ENCODE results near the gene SP7. TPM values are rescaled to one million over a fixed set of nuclear protein-coding genes. Genes with fewer than 3 reads are reported as not detected.

The SP7 gene
- total and polyA plus RNA-seq, 9 of the 15 experiments (the other 6 are each of a cell fraction or from before 2014, with no cell fraction given) = 0.04 TPM; not detected in 8

DNA sequence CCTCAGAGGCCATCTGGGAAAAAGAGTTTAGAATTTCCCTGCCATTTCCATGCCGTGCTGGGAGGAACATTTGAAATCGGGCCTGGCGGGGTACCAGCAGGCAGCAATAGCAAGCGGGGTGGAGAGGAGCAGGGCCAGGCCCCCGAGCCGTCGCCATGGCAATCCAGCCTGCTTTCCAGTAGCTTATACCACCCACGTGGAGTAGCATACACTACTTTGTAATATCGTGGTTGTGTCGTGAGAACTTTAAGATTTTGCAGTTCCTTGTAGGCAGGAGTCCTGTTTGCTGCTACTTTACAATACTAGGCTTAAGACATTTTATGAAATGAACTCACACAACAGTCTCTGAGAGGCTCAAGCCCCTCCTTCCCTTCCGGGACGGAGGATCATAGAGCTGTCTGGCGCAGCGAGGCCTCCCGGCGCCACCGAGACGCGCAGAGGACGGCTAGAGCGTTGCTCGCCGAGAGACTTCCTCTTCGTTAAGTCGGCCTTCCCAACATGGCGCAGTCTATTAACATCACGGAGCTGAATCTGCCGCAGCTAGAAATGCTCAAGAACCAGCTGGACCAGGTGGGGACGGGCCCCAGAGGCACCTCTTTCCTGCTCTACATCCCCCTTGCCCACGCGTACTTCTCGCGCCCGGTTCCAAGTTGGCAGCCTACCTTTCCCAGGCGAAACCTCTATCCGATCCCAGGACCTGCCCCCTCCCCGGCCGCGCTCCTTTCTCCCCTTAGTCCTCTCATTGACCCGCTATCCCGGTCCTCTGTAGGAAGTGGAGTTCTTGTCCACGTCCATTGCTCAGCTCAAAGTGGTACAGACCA is 40.9 kb downstream of the SP7 start, which contains the start of gene PFDN5 (continued):
- TF ChIP-seq KLF1 (tag; IDR thresholded peaks at IDR 0.05) (0 out of 2 replicates have a peak, but pooled peaks have one; percentile 20), ZNF24 (IDR thresholded peaks at IDR 0.05) (no peak), HNRNPLL (IDR thresholded peaks at IDR 0.05; ENCODE audit: low read depth, low read length, poor library complexity, severe bottlenecking) (peak; percentile 69), FOXA3 (CRISPR knock-in tag; conservative IDR thresholded peaks at IDR 0.05 in 1 of 2, IDR thresholded peaks at IDR 0.05 in 1 of 2) (no peak), CBX3 (IDR thresholded peaks at IDR 0.05; ENCODE audit: borderline replicate concordance in 1 of 2, low read length in 2 of 2) (no peak; a peak in 1 of 3 replicates), MED1 (CRISPR knock-in tag; IDR thresholded peaks at IDR 0.05; ENCODE audit: borderline replicate concordance) (no peak), ZBTB7A (IDR thresholded peaks at IDR 0.05; ENCODE audit: borderline replicate concordance, control insufficient read depth, low read depth, low read length) (no peak; the same call in 1 of the 2 replicates), LEF1 (IDR thresholded peaks at IDR 0.05) (0 out of 2 replicates have a peak, but pooled peaks have one; percentile 14), RBM14 (IDR thresholded peaks at IDR 0.05; ENCODE audit: borderline replicate concordance, insufficient read depth, low read depth, low read length) (no peak), RHOXF2B (CRISPR knock-in tag; conservative IDR thresholded peaks at IDR 0.05) (no peak), JUND (IDR thresholded peaks at IDR 0.05; ENCODE audit: borderline replicate concordance, low read depth, low read length) (no peak), JUND (tag; IDR thresholded peaks at IDR 0.05; ENCODE audit: borderline replicate concordance, low read depth, low read length) (no peak; the same call in 2 of the 3 replicates), KLF13 (tag; IDR thresholded peaks at IDR 0.05; ENCODE audit: borderline replicate concordance, low read depth) (no peak), PHTF2 (CRISPR knock-in tag; IDR thresholded peaks at IDR 0.05) (no peak), ESRRA (IDR thresholded peaks at IDR 0.05; ENCODE audit: borderline replicate concordance, low read depth) (no peak), ZNF764 (CRISPR knock-in tag; IDR thresholded peaks at IDR 0.05; ENCODE audit: low read depth) (no peak), SRSF7 (optimal IDR thresholded peaks at IDR 0.05; ENCODE audit: low read depth, low read length) (no peak), NFIX (CRISPR knock-in tag; IDR thresholded peaks at IDR 0.05; ENCODE audit: low read depth) (no peak), CCAR2 (IDR thresholded peaks at IDR 0.05; ENCODE audit: low read depth, low read length) (no peak), TGIF2 (CRISPR knock-in tag; IDR thresholded peaks at IDR 0.05) (no peak), PHF20 (IDR thresholded peaks at IDR 0.05; ENCODE audit: partially characterized antibody) (peak; percentile 92), ZNF354B (CRISPR knock-in tag; IDR thresholded peaks at IDR 0.05) (no peak), EWSR1 (IDR thresholded peaks at IDR 0.05; ENCODE audit: borderline replicate concordance, low read depth, partially characterized antibody) (no peak), BACH1 (tag; IDR thresholded peaks at IDR 0.05) (no peak), HOXB6 (CRISPR knock-in tag; IDR thresholded peaks at IDR 0.05; ENCODE audit: borderline replicate concordance) (no peak)
- TF ChIP-seq, protein P1, sequence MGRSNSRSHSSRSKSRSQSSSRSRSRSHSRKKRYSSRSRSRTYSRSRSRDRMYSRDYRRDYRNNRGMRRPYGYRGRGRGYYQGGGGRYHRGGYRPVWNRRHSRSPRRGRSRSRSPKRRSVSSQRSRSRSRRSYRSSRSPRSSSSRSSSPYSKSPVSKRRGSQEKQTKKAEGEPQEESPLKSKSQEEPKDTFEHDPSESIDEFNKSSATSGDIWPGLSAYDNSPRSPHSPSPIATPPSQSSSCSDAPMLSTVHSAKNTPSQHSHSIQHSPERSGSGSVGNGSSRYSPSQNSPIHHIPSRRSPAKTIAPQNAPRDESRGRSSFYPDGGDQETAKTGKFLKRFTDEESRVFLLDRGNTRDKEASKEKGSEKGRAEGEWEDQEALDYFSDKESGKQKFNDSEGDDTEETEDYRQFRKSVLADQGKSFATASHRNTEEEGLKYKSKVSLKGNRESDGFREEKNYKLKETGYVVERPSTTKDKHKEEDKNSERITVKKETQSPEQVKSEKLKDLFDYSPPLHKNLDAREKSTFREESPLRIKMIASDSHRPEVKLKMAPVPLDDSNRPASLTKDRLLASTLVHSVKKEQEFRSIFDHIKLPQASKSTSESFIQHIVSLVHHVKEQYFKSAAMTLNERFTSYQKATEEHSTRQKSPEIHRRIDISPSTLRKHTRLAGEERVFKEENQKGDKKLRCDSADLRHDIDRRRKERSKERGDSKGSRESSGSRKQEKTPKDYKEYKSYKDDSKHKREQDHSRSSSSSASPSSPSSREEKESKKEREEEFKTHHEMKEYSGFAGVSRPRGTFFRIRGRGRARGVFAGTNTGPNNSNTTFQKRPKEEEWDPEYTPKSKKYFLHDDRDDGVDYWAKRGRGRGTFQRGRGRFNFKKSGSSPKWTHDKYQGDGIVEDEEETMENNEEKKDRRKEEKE (IDR thresholded peaks at IDR 0.05; ENCODE audit: borderline replicate concordance in 1 of 2, control insufficient read depth in 1 of 2, low read depth in 2 of 2, low read length in 1 of 2) = peak in 1 of 2 experiments; percentile 81; a peak in 2 of 4 replicates

Data from K562 (cell line).